Kidney epithelial cell (primary cell): ENCODE results near the gene TBCB. TPM values are rescaled to one million over a fixed set of nuclear protein-coding genes. Genes with fewer than 3 reads are reported as not detected.

Experiments
- DNase-seq: peaks from one replicate; pipeline ENCODE4 v3.0.0-alpha.2; 2010; ENCODE audit warnings: low read depth
- H3K27me3 ChIP-seq: 2 replicates; pipeline ENCODE4 v1.6.0; 2011; ENCODE audit warnings: low read length; ENCODE audit not compliant: control insufficient read depth, insufficient read depth
- H3K36me3 ChIP-seq: 2 replicates; pipeline ENCODE4 v1.5.1; 2011; ENCODE audit warnings: low read length; ENCODE audit not compliant: control insufficient read depth, insufficient read depth
- H3K4me3 ChIP-seq: 2 replicates; pipeline ENCODE4 v1.5.1; 2011; ENCODE audit warnings: low read depth, mild to moderate bottlenecking, control low read depth, low read length
- total RNA-seq: library from RNA; depleted of rRNA; stranded (reverse); fragments of >200 nt; gene quantifications from 2 replicates; pipeline ENCODE4 v1.2.3, GENCODE V29; 2015
- TF ChIP-seq, protein P1 (sequence below): IDR thresholded peaks from 2 replicates; pipeline ENCODE4 v1.5.1; 2011; ENCODE audit warnings: mild to moderate bottlenecking, moderate library complexity, low read length, control low read depth, inconsistent platforms; ENCODE audit not compliant: insufficient read depth, poor library complexity, severe bottlenecking

Gene TBCB
- total RNA-seq, 1 donor from 2014 or later, result 337 TPM

- no peaks in the 10 kb centered on the region for H3K27me3 ChIP-seq
- TF ChIP-seq, protein P1, sequence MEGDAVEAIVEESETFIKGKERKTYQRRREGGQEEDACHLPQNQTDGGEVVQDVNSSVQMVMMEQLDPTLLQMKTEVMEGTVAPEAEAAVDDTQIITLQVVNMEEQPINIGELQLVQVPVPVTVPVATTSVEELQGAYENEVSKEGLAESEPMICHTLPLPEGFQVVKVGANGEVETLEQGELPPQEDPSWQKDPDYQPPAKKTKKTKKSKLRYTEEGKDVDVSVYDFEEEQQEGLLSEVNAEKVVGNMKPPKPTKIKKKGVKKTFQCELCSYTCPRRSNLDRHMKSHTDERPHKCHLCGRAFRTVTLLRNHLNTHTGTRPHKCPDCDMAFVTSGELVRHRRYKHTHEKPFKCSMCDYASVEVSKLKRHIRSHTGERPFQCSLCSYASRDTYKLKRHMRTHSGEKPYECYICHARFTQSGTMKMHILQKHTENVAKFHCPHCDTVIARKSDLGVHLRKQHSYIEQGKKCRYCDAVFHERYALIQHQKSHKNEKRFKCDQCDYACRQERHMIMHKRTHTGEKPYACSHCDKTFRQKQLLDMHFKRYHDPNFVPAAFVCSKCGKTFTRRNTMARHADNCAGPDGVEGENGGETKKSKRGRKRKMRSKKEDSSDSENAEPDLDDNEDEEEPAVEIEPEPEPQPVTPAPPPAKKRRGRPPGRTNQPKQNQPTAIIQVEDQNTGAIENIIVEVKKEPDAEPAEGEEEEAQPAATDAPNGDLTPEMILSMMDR, result no peak
- H3K4me3 ChIP-seq, result no peak overlapping the region
- DNase-seq, result no peak
- no peaks in the 10 kb centered on the region for H3K36me3 ChIP-seq
Measured at GRCh38 chr19:36097036-36097435, 18.2 kb upstream of the TBCB start.

DNA sequence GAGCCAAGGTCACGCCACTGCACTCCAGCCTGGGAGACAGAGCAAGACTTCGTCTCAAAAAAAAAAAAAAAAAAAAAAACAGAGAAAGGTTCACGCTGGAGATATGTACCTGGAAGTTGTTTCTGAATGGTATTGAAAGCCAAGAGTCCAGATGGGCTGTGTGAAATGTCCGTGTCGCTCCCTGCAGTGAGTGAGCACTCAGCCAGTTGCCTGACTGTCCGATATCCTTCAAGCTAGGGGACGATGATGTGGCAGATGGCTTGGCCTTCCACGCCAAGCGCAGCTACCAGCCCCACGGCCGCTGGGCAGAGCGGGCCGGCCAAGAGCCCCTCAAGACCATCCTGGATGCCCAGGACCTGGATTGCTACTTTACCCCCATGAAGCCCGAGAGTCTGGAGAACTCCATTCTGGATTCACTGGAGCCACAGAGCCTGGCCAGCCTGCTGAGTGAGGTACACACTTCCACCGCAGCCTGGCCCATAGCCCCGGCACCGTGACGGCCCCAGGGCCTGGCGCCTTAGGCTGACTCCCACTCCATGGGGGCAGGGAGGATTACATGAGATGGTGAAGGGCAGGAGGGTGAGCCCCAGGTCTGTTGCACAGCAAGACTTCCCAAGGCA, 16.0 kb upstream of the TBCB start:
- Histone ChIP-seq H3K4me3 (no peak overlapping the region), H3K36me3 (no peaks in the 10 kb centered on the region)
- TF ChIP-seq, protein P1, result no peak

GRCh38 chr19:36100476-36100875, 14.8 kb upstream of the TBCB start:
- Histone ChIP-seq H3K36me3 (no peaks in the 10 kb centered on the region), H3K4me3 (no peak overlapping the region), H3K27me3 (no peaks in the 10 kb centered on the region)
- TF ChIP-seq, protein P1, result no peak
- no peak for DNase-seq

More for the DNA sequence above, 16.0 kb upstream of the TBCB start:
- DNase-seq, result no peak
- no peaks in the 10 kb centered on the region for H3K27me3 ChIP-seq

DNA sequence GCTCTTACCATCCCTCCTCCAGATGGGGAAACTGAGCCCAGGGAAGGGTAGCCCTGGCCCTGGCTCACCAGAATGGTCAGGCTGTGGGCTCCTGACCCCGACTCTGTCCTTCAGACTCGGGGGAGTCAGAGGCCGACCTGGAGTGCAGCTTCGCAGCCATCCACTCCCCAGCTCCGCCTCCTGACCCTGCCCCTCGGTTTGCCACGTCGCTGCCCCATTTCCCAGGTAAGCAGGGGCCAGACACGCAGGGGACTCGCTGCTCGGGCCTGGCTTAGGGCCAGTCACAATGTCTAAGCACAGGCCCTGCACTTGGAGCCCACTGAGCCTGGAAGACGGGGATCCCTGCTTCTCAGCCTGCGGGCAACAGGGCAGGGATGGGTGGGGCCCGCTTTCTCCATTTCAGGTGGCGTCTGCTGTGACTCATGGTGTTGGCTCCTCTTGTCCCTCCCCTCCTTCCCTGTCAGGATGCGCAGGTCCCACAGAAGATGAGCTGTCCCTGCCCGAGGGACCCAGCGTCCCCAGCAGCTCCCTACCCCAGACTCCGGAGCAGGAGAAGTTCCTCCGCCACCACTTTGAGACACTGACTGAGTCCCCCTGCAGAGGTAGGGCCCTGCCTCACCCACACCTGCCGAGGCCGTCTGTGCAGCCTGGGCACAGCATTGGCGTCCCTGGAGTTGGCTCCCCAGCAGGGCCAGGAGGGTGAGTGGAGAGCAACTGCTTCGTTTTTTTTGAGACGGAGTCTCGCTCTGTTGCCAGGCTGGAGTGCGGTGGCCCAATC, 13.5 kb upstream of the TBCB start:
- Histone ChIP-seq H3K27me3 (no peaks in the 10 kb centered on the region), H3K4me3 (no peak overlapping the region), H3K36me3 (no peaks in the 10 kb centered on the region)
- TF ChIP-seq, protein P1, result no peak
- DNase-seq, result no peak

DNA sequence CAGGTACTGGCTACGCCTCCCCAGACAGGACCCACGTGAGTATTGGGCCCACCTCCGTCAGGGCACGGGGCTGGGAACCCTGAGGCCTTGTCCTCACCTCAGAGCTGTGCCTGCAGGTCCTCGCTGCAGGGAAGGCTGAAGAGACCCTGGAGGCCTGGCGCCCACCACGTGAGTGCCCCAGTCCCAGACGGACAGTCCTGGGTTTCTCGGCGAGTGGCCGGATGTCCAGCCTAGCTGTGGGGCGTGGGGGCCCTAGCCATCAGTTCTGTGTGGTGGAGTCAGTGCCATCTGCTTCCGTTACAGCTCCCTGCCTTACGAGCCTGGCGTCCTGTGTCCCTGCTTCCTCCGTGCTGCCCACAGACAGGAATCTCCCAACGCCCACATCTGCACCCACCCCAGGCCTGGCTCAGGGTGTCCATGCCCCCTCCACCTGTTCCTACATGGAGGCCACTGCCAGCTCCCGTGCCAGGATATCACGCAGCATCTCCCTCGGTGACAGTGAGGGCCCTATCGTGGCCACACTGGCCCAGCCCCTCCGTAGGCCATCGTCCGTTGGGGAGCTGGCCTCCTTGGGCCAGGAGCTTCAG, 12.1 kb upstream of the TBCB start:
- no peak for DNase-seq
- Histone ChIP-seq H3K36me3 (no peaks in the 10 kb centered on the region), H3K27me3 (no peaks in the 10 kb centered on the region), H3K4me3 (no peak overlapping the region)
- TF ChIP-seq, protein P1, result no peak
